K562 (cell line): ENCODE results near the gene MAMDC2.

Experiments used
- MXI1 ChIP-seq: IDR thresholded peaks from 2 replicates; pipeline ENCODE4 v1.6.1; 2011; ENCODE audit warnings: low read depth, mild to moderate bottlenecking, improper control_type of control experiment, low read length
- PRPF4 ChIP-seq: fragments of 200-400 bp; formaldehyde crosslinking; IDR thresholded peaks from one replicate; pipeline ENCODE4 v1.6.1; 2017; ENCODE audit warnings: low read length, low read depth, mild to moderate bottlenecking; ENCODE audit not compliant: insufficient read depth, poor library complexity, severe bottlenecking
- ZBTB33 ChIP-seq: sonication (generic); formaldehyde crosslinking; IDR thresholded peaks from 2 replicates; pipeline ENCODE4 v1.8.1; 2023; ENCODE audit warnings: mild to moderate bottlenecking, missing genetic modification reagents

GRCh38 chr9:70260606-70261005, 217.0 kb downstream of the MAMDC2 start:
- no peak for TF ChIP-seq PRPF4
- TF ChIP-seq MXI1 = no peak
- TF ChIP-seq ZBTB33 (CRISPR knock-in tag) = no peak
